Trophoblast cell (in vitro differentiated cells and primary cell): ENCODE data around the gene RNF224.

ENCODE experiments used
- DNase-seq, 2 donors: peaks; one replicate each; pipeline ENCODE4 v3.0.0-alpha.2; 2016
- H2AFZ ChIP-seq: 2 replicates; pipeline ENCODE4 v1.6.1; 2013; ENCODE audit warnings: low read length, moderate library complexity, mild to moderate bottlenecking; ENCODE audit not compliant: insufficient read depth, poor library complexity
- H2AK5ac ChIP-seq: 2 replicates; pipeline ENCODE4 v1.6.1; 2013; ENCODE audit warnings: mild to moderate bottlenecking, low read length
- H2BK120ac ChIP-seq: 2 replicates; pipeline ENCODE4 v1.6.1; 2013; ENCODE audit warnings: low read length, mild to moderate bottlenecking, moderate library complexity; ENCODE audit not compliant: insufficient read depth, poor library complexity
- H2BK12ac ChIP-seq: 2 replicates; pipeline ENCODE4 v1.6.1; 2013; ENCODE audit warnings: mild to moderate bottlenecking, low read length, moderate library complexity
- H2BK5ac ChIP-seq: 2 replicates; pipeline ENCODE4 v1.6.1; 2013; ENCODE audit warnings: low read length, low read depth, moderate library complexity, mild to moderate bottlenecking; ENCODE audit not compliant: poor library complexity
- H3K14ac ChIP-seq: 2 replicates; pipeline ENCODE4 v1.6.1; 2013; ENCODE audit warnings: mild to moderate bottlenecking, low read length
- H3K18ac ChIP-seq: 2 replicates; pipeline ENCODE4 v1.6.1; 2013; ENCODE audit warnings: mild to moderate bottlenecking, low read length
- H3K23ac ChIP-seq: 2 replicates; pipeline ENCODE4 v1.6.1; 2013; ENCODE audit warnings: low read length
- H3K27ac ChIP-seq: 2 replicates; pipeline ENCODE4 v1.5.1; 2013; ENCODE audit warnings: low read depth, mild to moderate bottlenecking, inconsistent platforms, low read length, moderate library complexity
- H3K27me3 ChIP-seq: 2 replicates; pipeline ENCODE4 v1.6.1; 2013; ENCODE audit warnings: inconsistent platforms, mild to moderate bottlenecking, low read length, moderate library complexity; ENCODE audit not compliant: insufficient read depth
- H3K36me3 ChIP-seq, 2 experiments: 1 replicate in 1 of 2; 2 replicates in 1 of 2; pipeline ENCODE4 v1.6.1; 2013; ENCODE audit warnings: low read length in 2 of 2, mild to moderate bottlenecking in 2 of 2, moderate library complexity in 1 of 2; ENCODE audit not compliant: insufficient read depth in 2 of 2, control insufficient read depth in 1 of 2
- H3K4ac ChIP-seq: 2 replicates; pipeline ENCODE4 v1.6.1; 2013; ENCODE audit warnings: low read depth, mild to moderate bottlenecking, low read length, moderate library complexity
- H3K4me1 ChIP-seq, 2 experiments: 1 replicate in 1 of 2; 2 replicates in 1 of 2; pipeline ENCODE4 v1.6.1; 2013; ENCODE audit warnings: low read length in 2 of 2, mild to moderate bottlenecking in 2 of 2, moderate library complexity in 1 of 2; ENCODE audit not compliant: insufficient read depth in 2 of 2, control insufficient read depth in 1 of 2
- H3K4me2 ChIP-seq: 2 replicates; pipeline ENCODE4 v1.6.1; 2013; ENCODE audit warnings: inconsistent platforms, mild to moderate bottlenecking, low read length, moderate library complexity
- H3K4me3 ChIP-seq: 2 replicates; pipeline ENCODE4 v1.5.1; 2013; ENCODE audit warnings: mild to moderate bottlenecking, low read depth, low read length, inconsistent platforms
- H3K79me1 ChIP-seq: one replicate; pipeline ENCODE4 v1.6.1; 2013; ENCODE audit warnings: low read length
- H3K79me2 ChIP-seq: 2 replicates; pipeline ENCODE4 v1.6.1; 2013; ENCODE audit warnings: low read length, mild to moderate bottlenecking; ENCODE audit not compliant: control insufficient read depth, insufficient read depth, poor library complexity
- H3K9ac ChIP-seq: 2 replicates; pipeline ENCODE4 v1.6.1; 2013; ENCODE audit warnings: mild to moderate bottlenecking, low read length
- H3K9me3 ChIP-seq: 2 replicates; pipeline ENCODE4 v1.6.1; 2013; ENCODE audit warnings: low read depth, mild to moderate bottlenecking, control low read depth, inconsistent platforms, low read length; ENCODE audit not compliant: insufficient read depth
- H4K12ac ChIP-seq: 2 replicates; pipeline ENCODE4 v1.6.1; 2013; ENCODE audit warnings: low read depth, mild to moderate bottlenecking, low read length, moderate library complexity
- H4K8ac ChIP-seq: 2 replicates; pipeline ENCODE4 v1.6.1; 2013; ENCODE audit warnings: low read depth, mild to moderate bottlenecking, low read length, moderate library complexity
- H4K91ac ChIP-seq: one replicate; pipeline ENCODE4 v1.6.1; 2013; ENCODE audit warnings: low read depth, mild to moderate bottlenecking, low read length, moderate library complexity
- WGBS: extraction: QIAGEN DNeasy Blood & Tissue Kit; methylation state at CpG from one replicate; pipeline ENCODE4 v1.1.7; 2013; ENCODE audit warnings: missing lambda C conversion rate; ENCODE audit not compliant: insufficient read length, insufficient coverage; ENCODE audit errors: extremely low coverage; 5-methylcytosine and 5-hydroxymethylcytosine counted together

Gene RNF224

GRCh38 chr9:137231372-137232039 is 4.2 kb downstream of the RNF224 start:
- Histone ChIP-seq H3K9me3 (peaks cover 3% of the 10 kb centered on the region), H3K18ac (no peak overlapping the region), H3K27me3 (no peaks in the 10 kb centered on the region), H3K4me1 (peaks cover 7 to 14% of the 10 kb centered on the region in 2 experiments), H2BK120ac (no peak overlapping the region), H3K14ac (no peak overlapping the region), H4K12ac (no peak overlapping the region), H3K4ac (no peak overlapping the region), H2BK12ac (no peak overlapping the region), H2BK5ac (no peak overlapping the region), H3K9ac (no peak overlapping the region), H3K79me2 (no peaks in the 10 kb centered on the region), H3K79me1 (no peaks in the 10 kb centered on the region), H3K23ac (no peak overlapping the region), H4K91ac (no peak overlapping the region), H2AFZ (no peak overlapping the region), H2AK5ac (no peak overlapping the region), H3K27ac (no peak overlapping the region), H3K4me3 (no peak overlapping the region), H3K4me2 (no peak overlapping the region), H3K36me3 (no peaks in the 10 kb centered on the region), H4K8ac (no peak overlapping the region)
- no CpG with 5 or more reads among the region's 23 CpGs for WGBS
- DNase-seq: no peak

- H3K27ac ChIP-seq: no peak overlapping the region
- H3K4ac ChIP-seq: no peak overlapping the region
- H4K8ac ChIP-seq: no peak overlapping the region
- no peak for DNase-seq
- no peak overlapping the region for H2AFZ ChIP-seq
- no peaks in the 10 kb centered on the region for H3K79me2 ChIP-seq
- H3K23ac ChIP-seq: no peak overlapping the region
- no peaks in the 10 kb centered on the region for H3K79me1 ChIP-seq
- peaks cover 1% of the 10 kb centered on the region for H3K9me3 ChIP-seq
- no peak overlapping the region for H4K91ac ChIP-seq
- H2BK120ac ChIP-seq: no peak overlapping the region
- H2BK5ac ChIP-seq: no peak overlapping the region
- no peak overlapping the region for H3K18ac ChIP-seq
- H3K4me1 ChIP-seq: peaks cover 8 to 13% of the 10 kb centered on the region in 2 experiments
- no peak overlapping the region for H2AK5ac ChIP-seq
- H3K4me2 ChIP-seq: no peak overlapping the region
- H3K9ac ChIP-seq: no peak overlapping the region
- no CpG with 5 or more reads among the region's 10 CpGs for WGBS
- no peaks in the 10 kb centered on the region for H3K36me3 ChIP-seq
- no peaks in the 10 kb centered on the region for H3K27me3 ChIP-seq
- no peak overlapping the region for H4K12ac ChIP-seq
- no peak overlapping the region for H2BK12ac ChIP-seq
- no peak overlapping the region for H3K4me3 ChIP-seq
- H3K14ac ChIP-seq: no peak overlapping the region
Observed at GRCh38 chr9:137232101-137232500, 4.8 kb downstream of the RNF224 start.

- Histone ChIP-seq H3K18ac (no peak overlapping the region), H4K91ac (no peak overlapping the region), H3K4ac (no peak overlapping the region), H3K4me1 (peaks cover 5 to 9% of the 10 kb centered on the region in 2 experiments), H3K79me1 (no peaks in the 10 kb centered on the region), H3K27ac (no peak overlapping the region), H4K12ac (no peak overlapping the region), H3K9me3 (peaks cover 1% of the 10 kb centered on the region), H3K9ac (no peak overlapping the region), H3K27me3 (no peaks in the 10 kb centered on the region), H2BK5ac (no peak overlapping the region), H3K4me3 (no peak overlapping the region), H3K23ac (no peak overlapping the region), H3K4me2 (no peak overlapping the region), H2AK5ac (no peak overlapping the region), H2BK120ac (no peak overlapping the region), H4K8ac (no peak overlapping the region), H3K79me2 (no peaks in the 10 kb centered on the region), H3K14ac (no peak overlapping the region), H2AFZ (no peak overlapping the region), H3K36me3 (no peaks in the 10 kb centered on the region), H2BK12ac (no peak overlapping the region)
- WGBS: no CpG with 5 or more reads among the region's 24 CpGs
- DNase-seq: no peak
Observed at GRCh38 chr9:137232510-137232909, 5.2 kb downstream of the RNF224 start.

- Histone ChIP-seq H3K27ac (no peak overlapping the region), H4K12ac (no peak overlapping the region), H4K8ac (no peak overlapping the region), H3K79me1 (no peaks in the 10 kb centered on the region), H4K91ac (no peak overlapping the region), H3K4me2 (no peak overlapping the region), H3K4me3 (no peak overlapping the region), H3K14ac (no peak overlapping the region), H2BK5ac (no peak overlapping the region), H3K27me3 (no peaks in the 10 kb centered on the region), H2BK12ac (no peak overlapping the region), H2AK5ac (no peak overlapping the region), H3K79me2 (no peaks in the 10 kb centered on the region), H2BK120ac (no peak overlapping the region), H3K4me1 (peaks cover 5 to 9% of the 10 kb centered on the region in 2 experiments), H3K9me3 (peaks cover 1% of the 10 kb centered on the region), H3K18ac (no peak overlapping the region), H3K36me3 (no peaks in the 10 kb centered on the region), H3K9ac (no peak overlapping the region), H3K23ac (no peak overlapping the region), H2AFZ (no peak overlapping the region), H3K4ac (no peak overlapping the region)
- DNase-seq: no peak
- WGBS: no CpG with 5 or more reads among the region's 40 CpGs
Observed at GRCh38 chr9:137233143-137233980, 6.1 kb downstream of the RNF224 start.
